K562 (cell line): ENCODE results near the gene ROBO2.

Experiments used
- KLF1 ChIP-seq: fragments of 450-650 bp; IDR thresholded peaks from 2 replicates; pipeline ENCODE4 v1.6.1; 2016; ENCODE audit warnings: missing genetic modification characterization, missing compliant biosample characterization
- NFIX ChIP-seq: fragments of 250-450 bp; sonication (Bioruptor Pico); IDR thresholded peaks from 2 replicates; pipeline ENCODE4 v1.4.0; 2020; ENCODE audit warnings: low read depth, mild to moderate bottlenecking, moderate library complexity
- REST ChIP-seq, 2 experiments: fragments of 450-650 bp; formaldehyde crosslinking in 1 of 2; IDR thresholded peaks; 2 replicates each; pipeline versions ENCODE4 v1.4.0 to v1.6.1; 2014 to 2020; ENCODE audit warnings: mild to moderate bottlenecking in 2 of 2, borderline replicate concordance in 1 of 2, low read depth in 1 of 2
- SAFB2 ChIP-seq: fragments of 200-400 bp; formaldehyde crosslinking; IDR thresholded peaks from 2 replicates; pipeline ENCODE4 v1.6.1; 2018; ENCODE audit warnings: borderline replicate concordance, low read length, low read depth, moderate library complexity; ENCODE audit not compliant: severe bottlenecking
- TRIM28 ChIP-seq: fragments of 450-650 bp; IDR thresholded peaks from 2 replicates; pipeline ENCODE4 v1.6.1; 2017
- ZBTB11 ChIP-seq, 3 experiments: fragments of 200-800 bp in 1 of 3; fragments of 250-450 bp in 1 of 3; fragments of 450-650 bp in 1 of 3; sonication (Bioruptor Pico) in 1 of 3; sonication (Bioruptor generic) in 1 of 3; formaldehyde crosslinking in 1 of 3; IDR thresholded peaks; 2 replicates each; pipeline versions ENCODE4 v1.6.1 to v1.8.0; 2016 to 2022; ENCODE audit warnings: mild to moderate bottlenecking in 2 of 3, missing genetic modification characterization in 2 of 3, missing compliant biosample characterization in 1 of 3, moderate library complexity in 1 of 3

GRCh38 chr3:77026904-77027634 lies 12.8 kb upstream of the ROBO2 start:
- TF ChIP-seq NFIX (CRISPR knock-in tag) = no peak
- no peak for TF ChIP-seq REST (IDR thresholded peaks at IDR 0.05; ENCODE audit: borderline replicate concordance)
- TF ChIP-seq REST (CRISPR knock-in tag; IDR thresholded peaks at IDR 0.05; ENCODE audit: low read depth) = no peak
- no peak for TF ChIP-seq ZBTB11 (CRISPR knock-in tag; IDR thresholded peaks at IDR 0.05)
- no peak for TF ChIP-seq TRIM28
- no peak for TF ChIP-seq KLF1
- no peak for TF ChIP-seq SAFB2
